Suppressor macrophage treated with lipopolysaccharide for 4 hours (primary cell): ENCODE results near the gene LGI2.
A peak's percentile ranks its signal among the peaks of the same experiment; 100 is the strongest.

ENCODE experiments used
- DNase-seq: peaks from one replicate; pipeline ENCODE4 v3.0.0-alpha.2; 2020

Gene LGI2

DNA sequence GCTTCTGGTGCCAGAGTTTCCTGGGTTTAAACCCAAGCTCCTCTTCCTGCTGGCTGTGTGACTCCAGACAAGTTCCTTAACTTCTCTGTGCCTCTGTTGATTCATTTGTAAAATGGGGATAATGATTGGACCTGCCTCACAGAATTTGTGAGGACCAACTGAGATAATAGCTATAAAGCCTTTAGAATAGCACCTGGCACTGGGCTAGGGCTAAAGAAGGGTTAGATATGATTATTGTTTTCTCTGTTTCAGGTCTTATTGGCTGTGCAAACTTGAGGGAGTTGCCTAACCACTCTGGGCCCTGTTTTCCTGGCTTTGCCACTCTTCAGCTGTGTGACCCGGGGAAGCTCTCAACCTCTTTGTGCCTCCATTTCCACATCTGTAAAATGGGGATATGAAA is 37.8 kb downstream of the LGI2 start:
- no peak for DNase-seq

DNA sequence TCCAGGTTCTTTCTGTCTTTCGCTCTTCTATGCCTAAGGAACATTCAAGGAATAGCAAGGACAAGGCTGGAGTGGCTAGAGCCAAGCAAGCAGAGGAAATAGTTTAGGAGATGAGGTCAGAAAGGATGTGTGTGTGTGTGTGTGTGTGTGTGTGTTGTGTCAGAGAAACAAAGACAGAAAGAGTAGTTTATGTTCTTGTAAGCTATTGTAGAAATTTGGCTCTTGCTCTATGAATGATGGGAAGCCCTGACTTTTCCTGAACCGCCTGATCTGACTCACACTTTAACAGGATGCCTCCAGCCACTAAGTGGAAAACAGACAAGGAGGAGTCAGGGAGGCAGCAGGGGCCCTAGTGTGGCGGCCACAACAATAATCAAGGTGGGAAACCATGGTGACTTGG is 39.7 kb downstream of the LGI2 start:
- DNase-seq: no peak

DNA sequence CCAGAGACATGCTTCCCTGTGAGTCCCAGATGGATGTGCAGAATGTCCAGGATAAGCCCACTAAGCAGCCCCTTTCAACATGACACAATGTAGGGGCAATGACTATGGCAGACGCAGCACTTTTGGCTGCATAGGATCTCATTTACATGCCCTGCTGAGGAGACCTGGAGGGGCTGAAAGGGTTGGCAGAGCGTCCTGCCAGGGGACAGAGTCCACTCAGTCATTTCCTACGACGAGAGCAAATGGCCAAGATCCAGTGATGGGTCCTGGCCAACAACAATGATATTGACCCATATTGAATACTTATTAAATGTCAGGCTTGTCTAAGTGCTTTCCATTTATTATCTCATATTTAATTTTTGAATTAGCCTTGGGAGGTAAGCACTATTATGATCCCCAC is 41.4 kb downstream of the LGI2 start:
- DNase-seq: no peak

DNA sequence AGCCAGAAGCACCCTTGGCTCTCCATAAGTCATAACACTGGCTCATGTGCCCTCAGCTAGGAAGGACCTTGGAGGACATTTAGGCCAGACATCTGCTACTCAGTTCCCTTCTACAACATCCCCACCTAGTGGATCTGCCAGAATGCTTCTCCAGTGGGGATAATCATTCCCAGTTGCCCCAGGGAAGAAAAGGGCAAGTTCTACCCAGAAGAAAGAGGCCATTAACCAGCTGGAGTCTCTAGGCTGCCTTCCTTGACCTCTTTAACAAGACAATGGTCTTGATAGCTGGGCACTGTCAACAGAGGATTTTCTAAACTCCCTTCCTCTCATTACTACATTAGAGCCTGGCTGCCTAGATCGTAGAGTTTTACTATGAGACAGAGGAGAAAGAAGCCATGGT is 42.0 kb downstream of the LGI2 start:
- peak; percentile 62 for DNase-seq

GRCh38 chr4:24984602-24985532 is 45.9 kb downstream of the LGI2 start:
- no peak for DNase-seq

GRCh38 chr4:24980740-24981139 is 50.0 kb downstream of the LGI2 start:
- no peak for DNase-seq

- DNase-seq: peak; percentile 94
Measured at GRCh38 chr4:24980064-24980690, 50.6 kb downstream of the LGI2 start.

- peak; percentile 91 for DNase-seq
Measured at GRCh38 chr4:24979554-24979953, 51.2 kb downstream of the LGI2 start.

DNA sequence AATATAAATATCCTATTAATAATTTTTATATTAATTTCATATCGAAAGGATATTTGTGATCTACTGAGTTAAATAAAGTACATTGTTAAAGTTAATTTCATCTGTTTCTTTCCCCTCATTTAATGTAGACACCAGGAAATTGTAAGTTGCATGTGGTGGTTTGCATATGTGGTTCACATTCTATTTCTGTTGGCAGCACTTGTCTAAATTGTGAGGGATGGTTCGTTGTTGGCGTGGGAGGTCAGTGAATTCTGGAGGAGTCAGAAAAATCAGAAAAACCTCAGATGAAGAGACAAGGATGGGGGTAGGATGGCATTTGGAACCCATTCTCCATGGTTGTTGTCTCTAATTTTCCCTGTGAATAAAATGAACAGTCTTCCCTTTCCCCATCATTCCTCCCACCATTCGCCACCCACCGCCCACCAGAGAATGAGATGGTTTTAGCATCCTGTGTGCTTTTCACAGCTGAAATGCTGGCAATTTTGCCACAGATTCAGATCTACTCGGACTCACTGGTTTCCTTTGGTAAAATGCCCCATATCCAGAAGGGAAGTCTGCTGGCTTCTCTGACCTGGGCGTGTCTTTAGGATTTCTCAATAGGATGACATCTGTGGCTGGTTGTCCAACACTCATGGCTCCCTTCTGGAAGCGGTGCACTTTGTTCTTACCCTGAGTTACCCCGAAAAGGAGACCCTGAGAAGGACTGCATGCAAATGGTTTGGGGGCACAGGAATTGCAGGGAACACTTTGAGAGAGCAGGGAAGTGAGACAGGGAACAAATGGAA is 52.3 kb downstream of the LGI2 start:
- peak; percentile 82 for DNase-seq

- peak; percentile 29 for DNase-seq
Measured at GRCh38 chr4:24975510-24975909, 55.2 kb downstream of the LGI2 start.

GRCh38 chr4:24973747-24974601 is 56.8 kb downstream of the LGI2 start:
- peak; percentile 89 for DNase-seq

GRCh38 chr4:24973404-24973746 is 57.4 kb downstream of the LGI2 start:
- no peak for DNase-seq

GRCh38 chr4:24971192-24971591 is 59.6 kb downstream of the LGI2 start:
- DNase-seq: no peak

- DNase-seq: no peak
Measured at GRCh38 chr4:24970635-24971034, 60.1 kb downstream of the LGI2 start.

GRCh38 chr4:24970191-24970590 is 60.6 kb downstream of the LGI2 start:
- DNase-seq: no peak

- no peak for DNase-seq
Measured at GRCh38 chr4:24969486-24969885, 61.3 kb downstream of the LGI2 start.

- DNase-seq: no peak
Measured at GRCh38 chr4:24968992-24969391, 61.8 kb downstream of the LGI2 start.

DNA sequence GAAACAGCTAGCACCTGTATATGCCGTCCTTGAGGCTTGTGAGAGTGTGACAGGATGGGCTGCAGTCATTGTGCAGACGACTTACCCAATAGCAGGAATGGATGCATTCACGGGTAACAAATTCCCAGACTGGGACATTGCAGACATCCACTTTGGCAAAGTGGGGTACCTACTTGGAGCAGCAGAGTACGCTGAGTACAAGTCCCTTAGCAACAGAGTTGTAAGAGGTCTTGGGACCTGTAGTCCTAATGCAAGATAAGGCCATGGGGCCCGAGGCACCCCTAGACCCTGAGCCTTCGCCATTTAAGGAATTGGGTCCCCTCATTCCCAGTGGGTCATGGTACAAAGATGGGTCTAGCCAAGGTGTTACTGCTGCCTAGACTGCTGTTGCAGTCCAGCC is 62.5 kb downstream of the LGI2 start:
- DNase-seq: no peak

GRCh38 chr4:24967346-24967745 is 63.4 kb downstream of the LGI2 start:
- no peak for DNase-seq

DNA sequence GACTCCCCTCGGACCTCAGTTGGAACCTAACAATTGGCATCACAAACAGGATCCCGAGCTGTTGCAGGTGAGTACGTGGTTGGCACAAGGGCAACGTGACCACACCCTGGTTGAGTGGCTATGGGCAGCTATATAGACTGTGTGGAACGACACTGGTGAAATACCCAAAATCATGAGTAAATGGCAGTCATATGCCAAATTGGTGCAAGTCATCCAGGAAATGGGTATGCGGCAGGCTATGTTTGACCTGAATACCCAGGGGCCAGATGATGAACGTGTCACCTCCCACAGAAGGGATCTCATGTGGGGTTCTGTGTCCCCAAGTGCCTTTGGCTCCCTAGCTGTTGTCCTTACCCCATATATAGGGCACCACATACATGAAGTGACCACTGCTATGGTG is 64.7 kb downstream of the LGI2 start:
- no peak for DNase-seq

DNA sequence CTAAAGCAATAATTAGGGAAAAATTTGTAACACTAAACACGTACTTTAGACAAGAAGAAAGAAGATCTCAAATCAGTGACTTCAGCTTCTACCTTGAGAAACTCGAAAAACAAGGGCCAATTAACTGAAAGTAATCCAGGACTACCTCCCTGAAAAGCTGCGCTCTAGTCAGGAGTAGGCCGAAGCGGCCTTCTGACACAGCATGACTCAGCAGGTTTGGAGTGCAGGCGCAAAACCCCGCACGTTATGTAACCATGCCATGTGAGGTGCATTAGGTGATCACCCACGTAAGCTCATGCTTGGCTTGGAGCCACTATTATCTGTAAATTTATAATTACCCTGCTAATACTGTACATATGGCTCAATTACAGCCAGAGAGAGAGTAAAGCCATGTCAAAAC is 65.1 kb downstream of the LGI2 start:
- DNase-seq: no peak

DNA sequence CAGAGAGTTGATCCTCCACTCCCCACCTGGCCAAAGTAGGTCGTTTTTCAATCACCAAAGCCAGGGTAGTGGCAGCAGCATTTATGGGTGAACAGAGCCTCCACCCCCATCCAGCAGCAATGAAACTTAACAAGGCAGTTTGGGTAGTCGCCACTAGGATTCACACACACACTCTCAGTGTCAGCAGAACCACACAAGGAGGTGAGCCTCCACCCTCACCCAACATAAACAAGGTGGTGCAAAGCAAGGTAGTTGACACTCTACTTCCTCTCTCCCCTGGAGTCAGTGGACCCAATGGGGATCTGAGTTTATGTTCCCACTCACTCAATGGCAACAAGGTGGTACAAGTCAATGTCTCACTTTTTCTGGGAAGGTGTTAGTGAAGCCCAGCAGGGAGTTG is 67.5 kb downstream of the LGI2 start:
- no peak for DNase-seq

GRCh38 chr4:24957886-24958285 is 72.9 kb downstream of the LGI2 start:
- peak; percentile 43 for DNase-seq
